Psoas muscle (tissue), 8 donors: ENCODE results near the gene OCEL1. TPM values are rescaled to one million over a fixed set of nuclear protein-coding genes. Genes with fewer than 3 reads are reported as not detected.

Experiments
- ATAC-seq, 4 donors: fragments of 200-7000 bp; cut with Tn5 transposase; one replicate each; pipeline ENCODE4 v1.9.1; 2020; ENCODE audit warnings: moderate library complexity in 3 of 4, mild to moderate bottlenecking in 2 of 4
- DNase-seq, 2 donors: peaks; one replicate each; pipeline ENCODE4 v3.0.0-alpha.2; 2020
- H3K27ac ChIP-seq: fragments of 200-600 bp; one replicate; pipeline ENCODE4 v1.8.0; 2022
- H3K27me3 ChIP-seq, 3 donors: fragments of 200-600 bp in 1 of 3; one replicate each; pipeline versions ENCODE4 v1.6.1 to v1.8.0; 2013 to 2022; ENCODE audit warnings: low read length in 2 of 3, mild to moderate bottlenecking in 2 of 3, moderate library complexity in 1 of 3; ENCODE audit not compliant: insufficient read depth in 3 of 3
- H3K36me3 ChIP-seq, 2 donors: fragments of 200-600 bp in 1 of 2; one replicate each; pipeline versions ENCODE4 v1.6.1 to v1.8.0; 2013 to 2022; ENCODE audit warnings: low read depth in 1 of 2, mild to moderate bottlenecking in 1 of 2, moderate library complexity in 1 of 2; ENCODE audit not compliant: insufficient read depth in 1 of 2
- H3K4me1 ChIP-seq: fragments of 200-600 bp; one replicate; pipeline ENCODE4 v1.8.0; 2022
- H3K4me3 ChIP-seq: fragments of 200-600 bp; one replicate; pipeline ENCODE4 v1.8.0; 2022; ENCODE audit warnings: mild to moderate bottlenecking
- H3K9me3 ChIP-seq: fragments of 200-600 bp; one replicate; pipeline ENCODE4 v1.8.0; 2022
- WGBS, 3 donors: extraction: QIAGEN DNeasy Blood & Tissue Kit; methylation state at CpG; one replicate each; pipeline versions ENCODE4 v1.1.6 to v1.1.7; 2013; 5-methylcytosine and 5-hydroxymethylcytosine counted together
- intact Hi-C, 2 donors: fragments of 100-400 bp; cut with DNase I; formaldehyde crosslinking; loops; one replicate each; pipeline versions ENCODE4 v1.11.0 to v1.14.2; 2022
- polyA plus RNA-seq, 3 donors: library from polyadenylated mRNA; stranded (reverse); fragments of 200-250 nt; gene quantifications; one replicate each; pipeline ENCODE4 v1.2.3, GENCODE V29; 2013
- total RNA-seq, 4 donors: library from RNA; stranded (reverse); fragmentation: NEBNext Ultra II Directional in 2 of 4; extraction: Animal tissue kit (Norgen Biotek cat#: 25700) in 2 of 4; gene quantifications; one replicate each; pipeline versions ENCODE4 v1.2.1 to v1.2.4, GENCODE V29; 2021 to 2023
- TF ChIP-seq, protein P1 (sequence below): fragments of 200-600 bp; IDR thresholded peaks from one replicate; pipeline ENCODE4 v1.8.0; 2022; ENCODE audit warnings: antibody characterized with exemption
- donor health status: healthy with polysubstance abuse.
- donor health status: DM: no; HTN: no; CAD: no; lungs with moderate emphysema.
- donor health status: Bipolar disorder and iron deficiency.
- donor health status: healthy.
- donor health status: DM: yes; HTN: yes; CAD: no.
- donor health status: DM: no; HTN: no; CAD: no.
- donor health status: DM: no; HTN: no; CAD: no.
- donor health status: DM: yes; HTN: yes; CAD: no.

The OCEL1 gene
- total and polyA plus RNA-seq, 7 donors: 15.6 to 37.1 (median 19.6) TPM

DNA sequence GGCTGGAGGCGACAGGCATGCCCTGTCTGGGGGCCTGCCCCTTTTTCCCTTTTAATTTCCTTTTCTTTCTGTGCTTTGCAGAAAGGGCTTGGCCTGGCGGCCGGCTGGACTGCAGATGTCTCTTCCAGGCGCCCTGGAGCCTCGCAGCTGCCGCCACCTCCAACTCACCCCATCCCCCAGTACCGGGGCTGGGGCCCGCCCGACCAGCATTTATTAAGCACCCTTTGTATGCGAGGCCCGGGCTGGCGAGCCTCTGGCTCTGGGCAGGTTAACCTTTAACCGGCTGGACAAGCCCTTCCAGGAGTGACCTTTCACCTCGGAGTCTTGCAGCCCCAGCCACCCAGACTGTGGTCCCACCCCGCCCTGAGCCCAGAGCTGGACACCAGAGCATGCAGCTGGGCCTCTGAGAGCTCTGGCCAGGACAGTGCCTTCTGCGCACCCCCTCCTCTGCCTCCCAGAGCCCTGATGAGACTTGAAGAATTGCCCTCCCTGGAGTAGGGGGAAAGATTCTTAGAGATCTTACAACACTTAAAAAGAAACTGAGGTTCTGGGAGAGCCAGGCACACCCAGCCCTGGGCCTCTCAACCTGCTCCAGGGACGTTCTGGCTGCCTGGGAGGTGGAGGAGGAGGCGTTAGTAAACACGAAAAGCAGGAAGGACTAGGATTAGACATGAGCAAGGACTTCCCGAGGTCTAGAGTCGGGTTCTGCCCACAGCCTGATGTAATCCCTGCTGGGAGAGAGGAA is 20.8 kb downstream of the OCEL1 start:
- H3K27ac ChIP-seq: peak overlapping the region; percentile 58
- intact Hi-C loops: no loop called here
- 19 to 30% (median 28%) methylated on average over 21 of the region's 21 CpGs for WGBS, 3 donors
- DNase-seq (peak in 1 of 2 donors; percentile 72), ATAC-seq (peak; percentile 5 to 8 (median 7))
- H3K4me3 ChIP-seq: peak overlapping the region; percentile 85
- peaks cover 21% of the 10 kb centered on the region for H3K4me1 ChIP-seq
- TF ChIP-seq, protein P1, sequence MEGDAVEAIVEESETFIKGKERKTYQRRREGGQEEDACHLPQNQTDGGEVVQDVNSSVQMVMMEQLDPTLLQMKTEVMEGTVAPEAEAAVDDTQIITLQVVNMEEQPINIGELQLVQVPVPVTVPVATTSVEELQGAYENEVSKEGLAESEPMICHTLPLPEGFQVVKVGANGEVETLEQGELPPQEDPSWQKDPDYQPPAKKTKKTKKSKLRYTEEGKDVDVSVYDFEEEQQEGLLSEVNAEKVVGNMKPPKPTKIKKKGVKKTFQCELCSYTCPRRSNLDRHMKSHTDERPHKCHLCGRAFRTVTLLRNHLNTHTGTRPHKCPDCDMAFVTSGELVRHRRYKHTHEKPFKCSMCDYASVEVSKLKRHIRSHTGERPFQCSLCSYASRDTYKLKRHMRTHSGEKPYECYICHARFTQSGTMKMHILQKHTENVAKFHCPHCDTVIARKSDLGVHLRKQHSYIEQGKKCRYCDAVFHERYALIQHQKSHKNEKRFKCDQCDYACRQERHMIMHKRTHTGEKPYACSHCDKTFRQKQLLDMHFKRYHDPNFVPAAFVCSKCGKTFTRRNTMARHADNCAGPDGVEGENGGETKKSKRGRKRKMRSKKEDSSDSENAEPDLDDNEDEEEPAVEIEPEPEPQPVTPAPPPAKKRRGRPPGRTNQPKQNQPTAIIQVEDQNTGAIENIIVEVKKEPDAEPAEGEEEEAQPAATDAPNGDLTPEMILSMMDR: no peak
- no peaks in the 10 kb centered on the region for H3K27me3 ChIP-seq
- no peaks in the 10 kb centered on the region for H3K9me3 ChIP-seq
- H3K36me3 ChIP-seq: no peaks in the 10 kb centered on the region

DNA sequence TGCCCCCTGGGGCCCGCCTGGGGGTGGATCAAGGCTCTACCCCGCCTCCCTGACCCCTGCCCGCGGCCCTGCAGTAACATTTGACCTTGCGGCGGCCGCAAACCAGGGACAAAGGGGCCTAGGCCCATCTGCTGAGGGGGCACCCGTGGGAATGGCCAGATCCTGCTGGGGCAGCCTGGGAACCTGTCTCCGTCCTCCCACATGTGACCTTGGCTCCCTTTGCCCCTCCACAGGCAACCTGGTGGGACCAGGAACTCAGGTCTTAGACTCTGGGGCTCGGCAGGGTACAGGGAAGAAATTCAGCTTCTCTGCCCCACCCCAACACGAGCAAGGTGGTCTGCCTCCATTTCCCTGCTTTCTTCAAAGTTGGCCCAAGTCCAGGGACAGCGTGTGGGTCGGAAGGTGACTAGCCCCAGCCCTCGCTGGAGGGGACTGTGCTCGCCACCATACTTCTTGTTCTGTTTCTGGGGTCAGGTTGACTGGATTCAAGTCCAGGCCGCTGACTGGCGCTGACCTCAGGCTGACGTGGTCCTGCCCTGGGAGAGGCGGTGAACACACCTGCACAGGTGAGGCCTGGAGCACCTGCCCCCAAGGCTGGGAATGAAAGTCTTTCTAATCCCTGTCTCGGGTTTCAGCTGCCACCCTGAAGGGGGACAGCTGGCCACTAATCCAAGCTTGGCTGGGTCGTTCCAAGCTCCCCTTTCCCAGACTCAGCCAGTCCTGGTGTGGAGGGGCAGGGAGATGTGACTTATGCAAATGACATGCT is 22.2 kb downstream of the OCEL1 start:
- TF ChIP-seq, protein P1: no peak
- Histone ChIP-seq H3K27ac (no peak overlapping the region), H3K4me3 (no peak overlapping the region), H3K4me1 (peaks cover 8% of the 10 kb centered on the region), H3K27me3 (no peaks in the 10 kb centered on the region), H3K9me3 (no peaks in the 10 kb centered on the region), H3K36me3 (no peaks in the 10 kb centered on the region)
- intact Hi-C loops: no loop called here
- ATAC-seq (no peak), DNase-seq (no peak)
- 57 to 61% (median 60%) methylated on average over 19 to 21 of the region's 21 CpGs for WGBS, 3 donors

DNA sequence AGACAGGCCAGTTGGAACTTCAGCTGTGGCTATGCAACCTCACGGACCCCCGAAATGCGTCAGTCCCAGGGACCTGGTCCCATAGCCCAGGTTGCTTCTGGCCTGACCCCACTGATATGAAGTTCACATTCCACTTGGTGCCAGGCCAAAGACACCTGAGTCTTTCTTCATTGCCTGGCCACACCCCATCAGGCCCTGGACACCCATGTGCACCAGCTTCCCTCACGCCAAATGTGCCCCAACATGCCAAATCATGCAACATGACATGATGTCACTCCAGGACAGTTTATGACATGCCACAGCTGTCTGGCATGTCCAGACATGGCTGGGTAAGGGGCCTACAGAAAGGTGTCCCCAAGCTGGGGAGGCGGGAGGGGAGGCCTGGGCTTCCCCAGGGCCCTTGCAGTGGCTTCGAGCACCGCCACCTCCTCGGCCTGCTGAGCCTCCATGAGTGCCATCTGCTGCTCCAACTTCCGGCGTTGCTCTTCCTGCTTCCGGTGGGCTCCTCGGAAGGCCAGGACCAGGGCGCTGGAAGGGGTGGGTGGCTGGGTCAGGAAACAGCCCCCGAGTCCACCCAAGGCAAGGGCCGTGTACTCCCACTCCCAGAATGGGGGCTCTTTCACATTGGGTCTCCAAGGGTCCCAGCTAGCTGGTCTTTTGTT is 24.0 kb downstream of the OCEL1 start:
- ATAC-seq (no peak), DNase-seq (no peak)
- Histone ChIP-seq H3K36me3 (no peaks in the 10 kb centered on the region), H3K27ac (no peak overlapping the region), H3K9me3 (no peaks in the 10 kb centered on the region), H3K27me3 (peaks cover 0 to 3% (median 0%) of the 10 kb centered on the region in 3 donors), H3K4me3 (no peak overlapping the region), H3K4me1 (peaks cover 8% of the 10 kb centered on the region)
- intact Hi-C loops: no loop called here
- WGBS, 3 donors: 71 to 92% (median 84%) methylated on average over 14 to 15 of the region's 15 CpGs
- TF ChIP-seq, protein P1: no peak

DNA sequence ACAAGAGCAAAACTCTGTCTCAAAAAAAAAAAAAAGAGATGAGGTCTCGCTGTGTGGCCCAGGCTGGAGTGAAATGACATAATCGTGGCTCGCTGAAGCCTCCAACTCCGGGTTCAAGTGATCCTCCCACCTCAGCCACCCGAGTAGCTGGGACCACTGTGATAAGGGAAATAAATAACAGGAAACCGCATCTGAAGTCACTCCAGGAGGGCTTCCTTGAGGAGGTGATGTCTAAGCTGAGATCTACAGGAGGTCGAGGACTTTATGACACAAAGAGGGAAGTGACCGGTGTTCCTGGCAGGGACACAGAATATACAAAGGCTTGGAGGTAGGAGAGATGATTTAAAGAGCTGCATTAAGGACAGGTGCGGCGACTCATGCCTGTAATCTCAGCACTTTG is 28.6 kb downstream of the OCEL1 start:
- no peak overlapping the region for H3K4me3 ChIP-seq
- no peaks in the 10 kb centered on the region for H3K9me3 ChIP-seq
- TF ChIP-seq, protein P1: no peak
- no peaks in the 10 kb centered on the region for H3K4me1 ChIP-seq
- ATAC-seq: no peak
- no peaks in the 10 kb centered on the region for H3K36me3 ChIP-seq
- WGBS, 3 donors: 84 to 90% (median 85%) methylated on average over 10 of the region's 10 CpGs
- DNase-seq: no peak
- no peak overlapping the region for H3K27ac ChIP-seq
- H3K27me3 ChIP-seq: peaks cover 0 to 3% (median 0%) of the 10 kb centered on the region in 3 donors
- intact Hi-C loops: no loop called here
